A549 (cell line): ENCODE results near the gene MYLK. TPM values are rescaled to one million over a fixed set of nuclear protein-coding genes. Genes with fewer than 3 reads are reported as not detected.

Source experiments
- ATAC-seq, 2 experiments: fragments of 200-7000 bp in 1 of 2; fragments of >200 bp in 1 of 2; cut with Nextera tagmentation in 1 of 2; cut with Tn5 transposase in 1 of 2; 3 replicates each; pipeline versions ENCODE4 v1.8.0 to v1.9.1; 2018 to 2020; ENCODE audit warnings: mild to moderate bottlenecking in 1 of 2, moderate library complexity in 1 of 2
- CTCF ChIA-PET: fragments of 300-600 bp; sonication (Branson Sonifier 250); formaldehyde crosslinking; extraction: SDS; loops from one replicate; lab custom pipeline; 2021; ENCODE audit warnings: antibody characterized with exemption, inconsistent platforms; lab: Yijun Ruan, JAX
- POLR2A ChIA-PET: fragments of 350-600 bp; formaldehyde crosslinking; extraction: SDS; loops from one replicate; lab custom pipeline; 2021; ENCODE audit warnings: antibody characterized with exemption, inconsistent platforms; lab: Yijun Ruan, JAX
- DNase-seq, 2 experiments: peaks; one replicate each; pipeline versions ENCODE4 v3.0.0 to v3.0.0-alpha.2; 2011 to 2016; ENCODE audit warnings: low read depth in 1 of 2, low spot score in 1 of 2
- FAIRE-seq: peaks from 2 replicates; lab custom pipeline; 2011; peaks lifted over from hg19 to GRCh38; lab: Jason Lieb, UNC
- H3K27ac ChIP-seq, 2 experiments: fragments of >200 bp; sonication (Bioruptor Twin); formaldehyde crosslinking; 3 replicates each; pipeline ENCODE4 v1.5.1; 2016 to 2017
- H3K4me1 ChIP-seq: fragments of >200 bp; sonication (Bioruptor Twin); formaldehyde crosslinking; 3 replicates; pipeline ENCODE4 v1.6.1; 2016
- H3K4me2 ChIP-seq: fragments of >200 bp; sonication (Bioruptor Twin); formaldehyde crosslinking; 3 replicates; pipeline ENCODE4 v1.6.1; 2016
- H3K4me3 ChIP-seq: fragments of >200 bp; sonication (Bioruptor Twin); formaldehyde crosslinking; 3 replicates; pipeline ENCODE4 v1.5.1; 2016
- H3K9me3 ChIP-seq: fragments of >200 bp; sonication (Bioruptor Twin); formaldehyde crosslinking; 3 replicates; pipeline ENCODE4 v1.6.1; 2016
- CBX2 ChIP-seq: fragments of 200-600 bp; sonication (generic); IDR thresholded peaks from 2 replicates; pipeline ENCODE4 v1.6.1; 2016; ENCODE audit warnings: low read depth, mild to moderate bottlenecking, borderline replicate concordance
- CBX8 ChIP-seq: fragments of 200-600 bp; sonication (generic); IDR thresholded peaks from 2 replicates; pipeline ENCODE4 v1.6.1; 2016
- CEBPB ChIP-seq, 2 experiments: fragments of >200 bp in 1 of 2; sonication (Bioruptor Twin) in 1 of 2; formaldehyde crosslinking in 1 of 2; IDR thresholded peaks; 2 replicates each; pipeline ENCODE4 v1.6.1; 2012 to 2016
- ELK1 ChIP-seq: fragments of 150-350 bp; IDR thresholded peaks from 2 replicates; pipeline ENCODE4 v1.6.1; 2014; ENCODE audit warnings: low read depth, mild to moderate bottlenecking, low read length
- EP300 ChIP-seq, 2 experiments: fragments of >200 bp; sonication (Bioruptor Twin); formaldehyde crosslinking; IDR thresholded peaks; 2 replicates in 1 of 2; 3 replicates in 1 of 2; pipeline ENCODE4 v1.6.1; 2016 to 2017
- FOSL2 ChIP-seq, 2 experiments: fragments of 450-650 bp in 1 of 2; fragments of >200 bp in 1 of 2; sonication (Bioruptor Twin) in 1 of 2; formaldehyde crosslinking; IDR thresholded peaks; 2 replicates each; pipeline versions ENCODE4 v1.5.0 to v1.6.1; 2016 to 2020; ENCODE audit warnings: mild to moderate bottlenecking in 1 of 2, moderate library complexity in 1 of 2
- GATA3 ChIP-seq: IDR thresholded peaks from 2 replicates; pipeline ENCODE4 v1.6.1; 2012; ENCODE audit warnings: borderline replicate concordance
- HES2 ChIP-seq: fragments of >200 bp; sonication (Bioruptor Twin); formaldehyde crosslinking; IDR thresholded peaks from 2 replicates; pipeline ENCODE4 v1.6.1; 2016
- HOXA7 ChIP-seq: fragments of 250-450 bp; sonication (Bioruptor Pico); IDR thresholded peaks from 2 replicates; pipeline ENCODE4 v1.5.0; 2020; ENCODE audit warnings: mild to moderate bottlenecking, moderate library complexity
- MAFK ChIP-seq: fragments of 450-650 bp; IDR thresholded peaks from 2 replicates; pipeline ENCODE4 v1.6.1; 2014; ENCODE audit not compliant: partially characterized antibody
- POLR2AphosphoS2 ChIP-seq: conservative IDR thresholded peaks from 2 replicates; pipeline ENCODE4 v1.6.1; 2012; ENCODE audit warnings: low read length, improper control_type of control experiment, inconsistent platforms
- RCOR1 ChIP-seq: fragments of 150-350 bp; IDR thresholded peaks from 2 replicates; pipeline ENCODE4 v1.6.1; 2014; ENCODE audit warnings: antibody characterized with exemption, low read length, low read depth
- RFX5 ChIP-seq: fragments of 450-650 bp; IDR thresholded peaks from 2 replicates; pipeline ENCODE4 v1.7.1; 2014; ENCODE audit warnings: antibody characterized with exemption, mild to moderate bottlenecking, moderate library complexity
- RNF2 ChIP-seq: fragments of 200-600 bp; sonication (generic); IDR thresholded peaks from 2 replicates; pipeline ENCODE4 v1.6.1; 2016; ENCODE audit warnings: low read depth, mild to moderate bottlenecking, antibody characterized with exemption, moderate library complexity, borderline replicate concordance
- SMC3 ChIP-seq: fragments of >200 bp; sonication (Bioruptor Twin); formaldehyde crosslinking; IDR thresholded peaks from 3 replicates; pipeline ENCODE4 v1.6.1; 2018; ENCODE audit warnings: inconsistent platforms
- SREBF2 ChIP-seq: fragments of 450-650 bp; IDR thresholded peaks from 2 replicates; pipeline ENCODE4 v1.6.1; 2014; ENCODE audit warnings: mild to moderate bottlenecking, moderate library complexity
- TFCP2L1 ChIP-seq: fragments of 250-450 bp; sonication (Bioruptor Pico); IDR thresholded peaks from 2 replicates; pipeline ENCODE4 v1.5.0; 2021; ENCODE audit warnings: mild to moderate bottlenecking
- TP53 ChIP-seq: fragments of 250-450 bp; sonication (Bioruptor Pico); IDR thresholded peaks from 2 replicates; pipeline ENCODE4 v1.5.0; 2021; ENCODE audit warnings: mild to moderate bottlenecking, moderate library complexity
- ZFP36 ChIP-seq: fragments of 450-650 bp; IDR thresholded peaks from 2 replicates; pipeline ENCODE4 v1.6.1; 2014; ENCODE audit warnings: borderline replicate concordance; ENCODE audit not compliant: partially characterized antibody
- ZNF302 ChIP-seq: fragments of 250-450 bp; sonication (Bioruptor Pico); IDR thresholded peaks from 2 replicates; pipeline ENCODE4 v1.9.0; 2021; ENCODE audit warnings: inconsistent platforms, mild to moderate bottlenecking, moderate library complexity
- WGBS: methylation state at CpG from one replicate; pipeline ENCODE4 v1.1.6; 2017; ENCODE audit errors: missing lambda C conversion rate; 5-methylcytosine and 5-hydroxymethylcytosine counted together
- polyA plus RNA-seq, 4 experiments: library from polyadenylated mRNA; depleted of rRNA in 3 of 4; stranded (reverse); fragments of >200 nt; fragmentation: RNase III in 1 of 4; extraction: RNeasy Plus Mini Kit Qiagen cat#74134 plus additional on column Dnase treatment in 1 of 4; gene quantifications; 2 replicates in 3 of 4; 3 replicates in 1 of 4; pipeline ENCODE4 v1.2.3, GENCODE V29; 2011 to 2017
- TF ChIP-seq, protein P1 (sequence below): fragments of 450-650 bp; IDR thresholded peaks from 2 replicates; pipeline ENCODE4 v1.6.1; 2014; ENCODE audit warnings: antibody characterized with exemption

Gene MYLK
- polyA plus RNA-seq, 2 of the 4 experiments (the other 2 are of a cell fraction), result 16.9 to 17.4 TPM

DNA sequence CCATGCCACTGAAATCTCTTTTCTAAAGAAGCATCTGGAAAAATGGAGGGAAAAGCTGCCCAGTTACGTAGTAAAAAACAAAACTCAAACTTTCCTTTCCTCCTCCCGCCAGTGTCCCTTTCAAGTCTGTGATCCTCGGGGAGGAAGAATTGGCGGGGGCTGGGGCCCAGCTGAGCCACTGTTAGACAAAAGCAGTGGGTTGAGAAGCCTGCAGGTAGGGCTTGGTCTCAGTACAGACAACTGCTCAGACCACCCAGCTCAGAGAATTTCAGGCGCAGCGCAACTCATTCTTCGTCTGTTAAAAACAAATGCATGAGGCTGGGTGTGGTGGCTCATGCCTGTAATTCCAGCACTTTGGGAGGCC lies 117.1 kb downstream of the MYLK start:
- FAIRE-seq, result no peak
- Histone ChIP-seq H3K9me3 (no peaks in the 10 kb centered on the region), H3K27ac (peak overlapping the region in 1 of 2 experiments; percentile 54; a peak in 2 of 6 replicates), H3K4me2 (no peak overlapping the region), H3K4me3 (no peak overlapping the region), H3K4me1 (0 out of 3 replicates have a peak, but pooled peaks cover 12% of the 10 kb centered on the region)
- ChIA-PET POLR2A (no interaction called here), CTCF (interaction anchor here (1.3 to 1.6 kb wide), 2 partner anchors 43 to 115 kb away, joined by 4 read pairs; no protein-coding TSS in a partner anchor)
- no peak for ATAC-seq
- WGBS, result 93% methylated on average over 7 of the region's 7 CpGs
- DNase-seq, result no peak
- TF ChIP-seq HES2 (no peak), HOXA7 (CRISPR knock-in tag) (no peak), RCOR1 (no peak), GATA3 (no peak), SMC3 (no peak), CBX8 (no peak), ZNF302 (CRISPR knock-in tag) (no peak), POLR2AphosphoS2 (no peak), SREBF2 (no peak), MAFK (no peak)
- TF ChIP-seq, protein P1, sequence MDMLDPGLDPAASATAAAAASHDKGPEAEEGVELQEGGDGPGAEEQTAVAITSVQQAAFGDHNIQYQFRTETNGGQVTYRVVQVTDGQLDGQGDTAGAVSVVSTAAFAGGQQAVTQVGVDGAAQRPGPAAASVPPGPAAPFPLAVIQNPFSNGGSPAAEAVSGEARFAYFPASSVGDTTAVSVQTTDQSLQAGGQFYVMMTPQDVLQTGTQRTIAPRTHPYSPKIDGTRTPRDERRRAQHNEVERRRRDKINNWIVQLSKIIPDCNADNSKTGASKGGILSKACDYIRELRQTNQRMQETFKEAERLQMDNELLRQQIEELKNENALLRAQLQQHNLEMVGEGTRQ, result no peak

- 0 out of 3 replicates have a peak, but pooled peaks cover 12% of the 10 kb centered on the region for H3K4me1 ChIP-seq
- H3K27ac ChIP-seq, result peak overlapping the region in 1 of 2 experiments; percentile 54; a peak in 3 of 6 replicates
- FAIRE-seq, result no peak
- POLR2A ChIA-PET, result no interaction called here
- no peak overlapping the region for H3K4me3 ChIP-seq
- no peak overlapping the region for H3K4me2 ChIP-seq
- H3K9me3 ChIP-seq, result no peaks in the 10 kb centered on the region
- WGBS, result 93% methylated on average over 13 of the region's 13 CpGs
- no peak for TF ChIP-seq ELK1
- TF ChIP-seq EP300 (IDR thresholded peaks at IDR 0.05), result no peak
- no peak for TF ChIP-seq TP53
- TF ChIP-seq CEBPB (IDR thresholded peaks at IDR 0.05), result no peak
- no peak for TF ChIP-seq ZFP36
- no peak for TF ChIP-seq RFX5
- TF ChIP-seq TFCP2L1 (CRISPR knock-in tag), result no peak
- TF ChIP-seq RNF2, result no peak
- no peak for TF ChIP-seq CBX2
- CTCF ChIA-PET, result interaction anchor here (1.6 kb wide), 1 partner anchor 43 kb away, joined by 4 read pairs; no protein-coding TSS in a partner anchor
- ATAC-seq, result no peak; a peak in 1 of 6 replicates
- no peak for DNase-seq
Observed at GRCh38 chr3:123766193-123767008, 117.7 kb downstream of the MYLK start.

- WGBS, result 92% methylated on average over 4 of the region's 4 CpGs
Observed at GRCh38 chr3:123765475-123766128, 118.5 kb downstream of the MYLK start.

More at GRCh38 chr3:123765475-123766128, 118.5 kb downstream of the MYLK start:
- TF ChIP-seq FOSL2 (IDR thresholded peaks at IDR 0.05), result no peak
- TF ChIP-seq FOSL2 (CRISPR knock-in tag; IDR thresholded peaks at IDR 0.05), result no peak
- TF ChIP-seq MAFK, result peak; percentile 30
- TF ChIP-seq EP300 (IDR thresholded peaks at IDR 0.05), result no peak
- no peak for TF ChIP-seq CBX2
- no peak for TF ChIP-seq RFX5
- ChIA-PET POLR2A (no interaction called here), CTCF (interaction anchor here (0.7 kb wide), 1 partner anchor 118 kb away, joined by 3 read pairs; no protein-coding TSS in a partner anchor)
- no peak for DNase-seq
- Histone ChIP-seq H3K9me3 (no peaks in the 10 kb centered on the region), H3K4me1 (peaks cover 18% of the 10 kb centered on the region; the same call in 1 of the 3 replicates), H3K4me3 (no peak overlapping the region), H3K4me2 (no peak overlapping the region), H3K27ac (no peak overlapping the region)
- no peak for ATAC-seq
- no peak for FAIRE-seq
